Neural cell (in vitro differentiated cells): ENCODE measurements around the gene CASP1. TPM values are rescaled to one million over a fixed set of nuclear protein-coding genes. Genes with fewer than 3 reads are reported as not detected.

Experiments used
- H2AFZ ChIP-seq: fragments of 200-600, 300-800 bp; sonication (generic), shearing (Covaris generic); 2 replicates; pipeline ENCODE4 v1.6.0; 2014; ENCODE audit warnings: low read depth, mild to moderate bottlenecking, antibody characterized with exemption, low read length, moderate library complexity
- H3F3A ChIP-seq: fragments of 200-600 bp; shearing (Covaris generic); 2 replicates; pipeline ENCODE4 v1.6.1; 2016; ENCODE audit warnings: mild to moderate bottlenecking, moderate library complexity, mixed read lengths, antibody characterized with exemption, low read length; ENCODE audit not compliant: insufficient read depth, poor library complexity, severe bottlenecking
- H3K27ac ChIP-seq: fragments of 200-600, 300-800 bp; sonication (generic), shearing (Covaris generic); 2 replicates; pipeline ENCODE4 v1.5.1; 2014; ENCODE audit warnings: mild to moderate bottlenecking, low read length, moderate library complexity
- H3K27me3 ChIP-seq: fragments of 300-800, 200-600 bp; sonication (generic), shearing (Covaris generic); 2 replicates; pipeline ENCODE4 v1.6.0; 2014; ENCODE audit warnings: mild to moderate bottlenecking, low read depth, low read length, moderate library complexity; ENCODE audit not compliant: insufficient read depth
- H3K36me3 ChIP-seq: fragments of 300-800, 200-600 bp; sonication (generic), shearing (Covaris generic); 2 replicates; pipeline ENCODE4 v1.5.1; 2014; ENCODE audit warnings: mild to moderate bottlenecking, antibody characterized with exemption, low read length, moderate library complexity; ENCODE audit not compliant: insufficient read depth
- H3K4me2 ChIP-seq: fragments of 300-800, 200-600 bp; sonication (generic), shearing (Covaris generic); 2 replicates; pipeline ENCODE4 v1.6.0; 2014; ENCODE audit warnings: mild to moderate bottlenecking, low read length
- H3K4me3 ChIP-seq: fragments of 300-800, 200-600 bp; sonication (generic), shearing (Covaris generic); 2 replicates; pipeline ENCODE4 v1.5.1; 2014; ENCODE audit warnings: mild to moderate bottlenecking, low read length, moderate library complexity
- H3K79me2 ChIP-seq: fragments of 200-600 bp; shearing (Covaris generic); replicated peaks from 2 replicates; pipeline ENCODE4 v1.6.0; 2014; ENCODE audit warnings: mild to moderate bottlenecking, low read length, moderate library complexity; ENCODE audit not compliant: insufficient read depth
- H3K9ac ChIP-seq: fragments of 300-800, 200-600 bp; sonication (generic), shearing (Covaris generic); 2 replicates; pipeline ENCODE4 v1.6.1; 2016; ENCODE audit warnings: mild to moderate bottlenecking, low read length, mixed read lengths
- H3K9me2 ChIP-seq: fragments of 200-600 bp; shearing (Covaris generic); 2 replicates; pipeline ENCODE4 v1.6.1; 2016; ENCODE audit warnings: mild to moderate bottlenecking, low read length, mixed read lengths; ENCODE audit not compliant: insufficient read depth
- H3K9me3 ChIP-seq: fragments of 200-600, 300-800 bp; sonication (generic), shearing (Covaris generic); 2 replicates; pipeline ENCODE4 v1.6.1; 2016; ENCODE audit warnings: mild to moderate bottlenecking, mixed run types, low read length, moderate library complexity, mixed read lengths
- H4K20me1 ChIP-seq: fragments of 200-600 bp; shearing (Covaris generic); 2 replicates; pipeline ENCODE4 v1.6.1; 2016; ENCODE audit warnings: mild to moderate bottlenecking, mixed run types; ENCODE audit not compliant: insufficient read depth
- EP300 ChIP-seq: fragments of 450-650 bp; conservative IDR thresholded peaks from 2 replicates; pipeline ENCODE4 v1.6.1; 2014; ENCODE audit warnings: antibody characterized with exemption, mild to moderate bottlenecking, moderate library complexity; ENCODE audit not compliant: poor library complexity, severe bottlenecking
- EZH2 ChIP-seq: fragments of 200-600, 300-800 bp; shearing (Covaris generic), sonication (generic); IDR thresholded peaks from 2 replicates; pipeline ENCODE4 v1.6.1; 2014; ENCODE audit warnings: antibody characterized with exemption, low read length, borderline replicate concordance, mild to moderate bottlenecking; ENCODE audit not compliant: insufficient read depth, poor library complexity, severe bottlenecking
- MXI1 ChIP-seq: fragments of 450-650 bp; conservative IDR thresholded peaks from 2 replicates; pipeline ENCODE4 v1.6.1; 2014; ENCODE audit warnings: antibody characterized with exemption, mild to moderate bottlenecking; ENCODE audit not compliant: poor library complexity, severe bottlenecking
- POLR2AphosphoS5 ChIP-seq: IDR thresholded peaks from 2 replicates; pipeline ENCODE4 v1.6.1; 2012
- RAD21 ChIP-seq: fragments of 450-650 bp; conservative IDR thresholded peaks from 2 replicates; pipeline ENCODE4 v1.6.1; 2014; ENCODE audit warnings: antibody characterized with exemption, mild to moderate bottlenecking, moderate library complexity
- SMC3 ChIP-seq: fragments of 450-650 bp; conservative IDR thresholded peaks from 2 replicates; pipeline ENCODE4 v1.6.1; 2014; ENCODE audit warnings: antibody characterized with exemption, mild to moderate bottlenecking, moderate library complexity; ENCODE audit not compliant: poor library complexity
- TAF1 ChIP-seq: IDR thresholded peaks from 2 replicates; pipeline ENCODE4 v1.6.1; 2012; ENCODE audit warnings: low read depth
- polyA minus RNA-seq: library from RNA; depleted of rRNA, polyadenylated mRNA; stranded (reverse); fragments of >200 nt; gene quantifications from 2 replicates; pipeline ENCODE4 v1.2.3, GENCODE V29; 2014
- polyA plus RNA-seq: library from polyadenylated mRNA; depleted of rRNA; stranded (reverse); fragments of >200 nt; gene quantifications from 2 replicates; pipeline ENCODE4 v1.2.3, GENCODE V29; 2014
- TF ChIP-seq, protein P1 (sequence below): fragments of 450-650 bp; IDR thresholded peaks from 2 replicates; pipeline ENCODE4 v1.5.1; 2014; ENCODE audit warnings: antibody characterized with exemption, mild to moderate bottlenecking, moderate library complexity; ENCODE audit not compliant: poor library complexity, severe bottlenecking
- TF ChIP-seq, protein P2 (sequence below): IDR thresholded peaks from 2 replicates; pipeline ENCODE4 v1.6.1; 2012; ENCODE audit warnings: borderline replicate concordance

The CASP1 gene
- not detected in 2 replicates for polyA plus RNA-seq
- not detected in 2 replicates for polyA minus RNA-seq

DNA sequence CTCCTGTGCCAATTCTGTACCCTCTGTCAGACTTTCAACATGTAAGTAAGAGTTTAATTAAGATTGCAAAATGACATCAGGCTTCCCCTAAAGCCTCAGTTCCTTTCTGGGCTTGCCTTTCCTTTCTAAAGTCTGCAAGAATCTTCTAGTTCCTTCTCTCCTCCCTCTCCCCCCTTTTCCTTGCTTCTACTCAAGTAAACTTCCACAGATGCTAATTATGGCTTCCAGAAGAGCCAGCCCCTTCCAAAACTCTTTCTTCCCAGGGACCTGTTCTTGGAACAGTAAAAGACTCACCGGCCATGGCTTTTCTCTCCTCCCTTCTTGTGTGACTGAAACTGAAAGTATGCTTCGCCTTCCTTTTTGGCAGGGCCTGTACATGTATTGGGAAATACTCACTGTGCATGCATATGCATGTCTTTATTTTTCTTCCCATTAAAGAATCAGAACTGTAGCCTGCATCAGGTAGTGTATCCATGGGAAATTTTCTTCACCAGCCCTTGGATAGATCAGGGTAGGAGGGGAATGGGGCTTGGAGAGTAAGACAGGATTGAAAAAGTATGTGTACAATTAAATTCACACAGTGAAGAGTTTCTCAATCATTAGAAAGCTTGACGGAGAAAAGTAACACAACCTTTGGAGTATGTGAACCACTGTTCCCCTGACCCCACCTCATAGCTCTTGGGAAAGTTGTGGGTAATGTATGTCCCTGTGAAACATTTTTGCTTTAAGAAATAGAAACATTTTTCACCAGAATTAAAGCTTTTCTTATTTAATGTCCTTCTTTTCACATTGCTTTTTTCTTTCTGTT lies at the start of gene CASP1:
Gene CASP1, minus strand, starts transcription at position 332 of the 808 bp plus-strand sequence. Its CDS starts 31 bp downstream, at position 301.
- Histone ChIP-seq H3K9ac (no peak within 1 kb of the TSS), H3K4me3 (no peak within 1 kb of the TSS), H3K27ac (no peak within 1 kb of the TSS), H4K20me1 (no peaks in the 10 kb centered on the region), H3K36me3 (no peaks in the 10 kb centered on the region), H3K27me3 (no peaks in the 10 kb centered on the region), H3K79me2 (no peaks in the 10 kb centered on the region), H3F3A (no peaks in the 10 kb centered on the region), H3K9me3 (no peaks in the 10 kb centered on the region), H3K4me2 (no peak within 1 kb of the TSS), H3K9me2 (no peaks in the 10 kb centered on the region), H2AFZ (no peak within 1 kb of the TSS)
- TF ChIP-seq EP300 (no peak), POLR2AphosphoS5 (no peak), SMC3 (no peak), RAD21 (no peak), TAF1 (no peak), MXI1 (no peak), EZH2 (no peak)
- TF ChIP-seq, protein P1, sequence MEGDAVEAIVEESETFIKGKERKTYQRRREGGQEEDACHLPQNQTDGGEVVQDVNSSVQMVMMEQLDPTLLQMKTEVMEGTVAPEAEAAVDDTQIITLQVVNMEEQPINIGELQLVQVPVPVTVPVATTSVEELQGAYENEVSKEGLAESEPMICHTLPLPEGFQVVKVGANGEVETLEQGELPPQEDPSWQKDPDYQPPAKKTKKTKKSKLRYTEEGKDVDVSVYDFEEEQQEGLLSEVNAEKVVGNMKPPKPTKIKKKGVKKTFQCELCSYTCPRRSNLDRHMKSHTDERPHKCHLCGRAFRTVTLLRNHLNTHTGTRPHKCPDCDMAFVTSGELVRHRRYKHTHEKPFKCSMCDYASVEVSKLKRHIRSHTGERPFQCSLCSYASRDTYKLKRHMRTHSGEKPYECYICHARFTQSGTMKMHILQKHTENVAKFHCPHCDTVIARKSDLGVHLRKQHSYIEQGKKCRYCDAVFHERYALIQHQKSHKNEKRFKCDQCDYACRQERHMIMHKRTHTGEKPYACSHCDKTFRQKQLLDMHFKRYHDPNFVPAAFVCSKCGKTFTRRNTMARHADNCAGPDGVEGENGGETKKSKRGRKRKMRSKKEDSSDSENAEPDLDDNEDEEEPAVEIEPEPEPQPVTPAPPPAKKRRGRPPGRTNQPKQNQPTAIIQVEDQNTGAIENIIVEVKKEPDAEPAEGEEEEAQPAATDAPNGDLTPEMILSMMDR = no peak
- TF ChIP-seq, protein P2, sequence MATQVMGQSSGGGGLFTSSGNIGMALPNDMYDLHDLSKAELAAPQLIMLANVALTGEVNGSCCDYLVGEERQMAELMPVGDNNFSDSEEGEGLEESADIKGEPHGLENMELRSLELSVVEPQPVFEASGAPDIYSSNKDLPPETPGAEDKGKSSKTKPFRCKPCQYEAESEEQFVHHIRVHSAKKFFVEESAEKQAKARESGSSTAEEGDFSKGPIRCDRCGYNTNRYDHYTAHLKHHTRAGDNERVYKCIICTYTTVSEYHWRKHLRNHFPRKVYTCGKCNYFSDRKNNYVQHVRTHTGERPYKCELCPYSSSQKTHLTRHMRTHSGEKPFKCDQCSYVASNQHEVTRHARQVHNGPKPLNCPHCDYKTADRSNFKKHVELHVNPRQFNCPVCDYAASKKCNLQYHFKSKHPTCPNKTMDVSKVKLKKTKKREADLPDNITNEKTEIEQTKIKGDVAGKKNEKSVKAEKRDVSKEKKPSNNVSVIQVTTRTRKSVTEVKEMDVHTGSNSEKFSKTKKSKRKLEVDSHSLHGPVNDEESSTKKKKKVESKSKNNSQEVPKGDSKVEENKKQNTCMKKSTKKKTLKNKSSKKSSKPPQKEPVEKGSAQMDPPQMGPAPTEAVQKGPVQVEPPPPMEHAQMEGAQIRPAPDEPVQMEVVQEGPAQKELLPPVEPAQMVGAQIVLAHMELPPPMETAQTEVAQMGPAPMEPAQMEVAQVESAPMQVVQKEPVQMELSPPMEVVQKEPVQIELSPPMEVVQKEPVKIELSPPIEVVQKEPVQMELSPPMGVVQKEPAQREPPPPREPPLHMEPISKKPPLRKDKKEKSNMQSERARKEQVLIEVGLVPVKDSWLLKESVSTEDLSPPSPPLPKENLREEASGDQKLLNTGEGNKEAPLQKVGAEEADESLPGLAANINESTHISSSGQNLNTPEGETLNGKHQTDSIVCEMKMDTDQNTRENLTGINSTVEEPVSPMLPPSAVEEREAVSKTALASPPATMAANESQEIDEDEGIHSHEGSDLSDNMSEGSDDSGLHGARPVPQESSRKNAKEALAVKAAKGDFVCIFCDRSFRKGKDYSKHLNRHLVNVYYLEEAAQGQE = no peak

DNA sequence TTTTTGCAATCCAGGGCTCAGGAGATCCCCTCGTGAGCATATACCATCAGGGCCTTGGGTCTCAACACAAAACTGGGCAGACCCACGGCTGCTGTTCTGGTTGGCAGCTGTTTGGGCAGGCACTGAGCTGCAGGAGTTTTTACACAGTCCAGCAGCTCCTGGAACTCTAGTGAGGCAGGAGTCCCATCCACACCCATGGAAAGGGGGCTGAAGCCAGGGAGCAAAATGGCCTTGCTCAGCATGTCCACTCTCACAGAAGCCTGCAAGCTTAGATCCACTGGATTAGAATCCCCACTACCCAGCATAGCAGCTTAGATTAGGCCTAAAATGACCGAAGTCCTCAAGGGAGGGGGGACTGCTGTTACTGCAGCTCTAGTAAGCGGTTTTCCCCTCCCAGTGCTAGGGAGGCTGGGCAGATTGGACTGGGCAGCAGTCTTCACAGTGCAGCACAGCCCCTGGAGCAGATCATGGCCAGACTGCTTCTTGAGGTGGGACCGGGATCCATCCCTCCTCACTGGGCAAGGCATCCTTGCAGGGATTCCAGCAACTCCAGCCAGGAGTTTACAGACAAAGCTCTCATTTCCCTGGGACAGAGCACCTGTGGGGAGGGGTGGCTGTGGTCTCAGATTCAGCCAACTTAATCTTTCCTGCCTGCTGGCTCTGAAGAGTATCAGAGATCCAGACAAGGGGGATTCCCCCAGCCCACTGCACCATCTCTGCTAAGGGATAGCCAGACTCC lies 46.6 kb upstream of the CASP1 start:
- no peak overlapping the region for H3K27ac ChIP-seq
- no peak overlapping the region for H2AFZ ChIP-seq
- no peaks in the 10 kb centered on the region for H3F3A ChIP-seq
- no peak overlapping the region for H3K9ac ChIP-seq
- H3K9me2 ChIP-seq = no peaks in the 10 kb centered on the region
- no peaks in the 10 kb centered on the region for H3K79me2 ChIP-seq
- no peak overlapping the region for H3K4me3 ChIP-seq
- H3K9me3 ChIP-seq = no peaks in the 10 kb centered on the region
- H3K4me2 ChIP-seq = no peak overlapping the region
- TF ChIP-seq TAF1 = no peak
- TF ChIP-seq RAD21 = no peak
- TF ChIP-seq POLR2AphosphoS5 = no peak
- no peak for TF ChIP-seq SMC3
- TF ChIP-seq, protein P1 = no peak
- TF ChIP-seq, protein P2 = no peak
- TF ChIP-seq MXI1 = no peak
- TF ChIP-seq EZH2 = no peak
- TF ChIP-seq EP300 = no peak
- no peaks in the 10 kb centered on the region for H3K27me3 ChIP-seq
- no peaks in the 10 kb centered on the region for H3K36me3 ChIP-seq
- no peaks in the 10 kb centered on the region for H4K20me1 ChIP-seq
